COLO668 (cell line): ENCODE results near the gene CYBA.
A peak's percentile ranks its signal among the peaks of the same experiment; 100 is the strongest.

Source experiments
- DNase-seq: peaks from one replicate; lab custom pipeline; 2025; ENCODE audit not compliant: unreplicated experiment; lab: John Stamatoyannopoulos, UW

Gene CYBA

DNA sequence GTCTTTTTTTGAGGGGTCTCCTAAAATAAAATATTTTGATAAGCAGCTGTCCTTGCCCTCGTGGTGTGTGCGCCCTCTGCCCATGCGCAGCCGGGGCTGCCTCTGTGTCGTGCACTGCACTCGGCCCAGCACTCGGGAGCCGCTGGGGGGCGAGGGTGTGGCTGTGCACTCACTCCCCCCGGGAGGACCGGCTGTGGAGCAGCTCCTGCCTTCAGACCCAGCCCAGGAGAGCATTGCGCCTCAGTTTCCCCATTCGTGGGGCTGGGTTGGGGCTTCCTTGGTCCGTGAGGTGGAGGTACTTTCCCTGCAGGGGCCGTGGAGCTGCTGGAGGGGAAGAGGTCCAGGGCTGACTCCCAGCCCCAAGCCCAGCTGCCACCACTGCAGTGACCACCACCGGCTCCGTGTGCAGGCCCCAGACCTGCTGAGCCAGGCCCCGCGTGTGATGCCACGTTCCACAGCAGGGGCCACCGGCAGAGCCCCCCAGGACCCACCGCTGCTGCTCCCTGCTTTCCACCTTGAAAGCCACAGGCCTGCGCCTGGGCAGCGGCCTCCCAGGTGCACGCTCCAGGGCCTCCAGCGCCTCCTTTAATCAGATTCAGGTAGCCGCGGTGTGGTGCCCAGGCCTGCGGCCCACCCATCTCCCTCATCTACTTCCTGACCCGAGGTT lies 18.8 kb downstream of the CYBA start:
- no peak for DNase-seq

DNA sequence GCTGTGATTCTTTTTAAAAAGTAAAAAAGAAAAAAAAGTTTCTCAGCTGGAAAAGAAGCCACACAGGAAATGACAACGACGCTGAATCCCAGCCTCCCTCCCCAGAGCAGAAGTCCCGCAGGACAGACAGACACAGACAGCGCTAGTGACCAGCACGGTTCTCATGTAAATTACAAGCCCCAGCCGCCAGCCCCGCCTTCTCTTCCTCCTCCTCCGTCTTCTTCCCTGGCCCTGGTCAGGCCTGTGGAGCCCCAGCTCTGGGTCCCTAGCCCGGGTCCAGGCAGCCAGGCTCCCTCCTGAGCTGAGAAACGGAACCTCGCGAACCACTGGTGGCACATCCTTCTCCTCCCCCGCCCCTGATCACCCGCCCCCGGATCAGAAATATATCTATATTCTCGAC lies 19.5 kb downstream of the CYBA start:
- DNase-seq = no peak

DNA sequence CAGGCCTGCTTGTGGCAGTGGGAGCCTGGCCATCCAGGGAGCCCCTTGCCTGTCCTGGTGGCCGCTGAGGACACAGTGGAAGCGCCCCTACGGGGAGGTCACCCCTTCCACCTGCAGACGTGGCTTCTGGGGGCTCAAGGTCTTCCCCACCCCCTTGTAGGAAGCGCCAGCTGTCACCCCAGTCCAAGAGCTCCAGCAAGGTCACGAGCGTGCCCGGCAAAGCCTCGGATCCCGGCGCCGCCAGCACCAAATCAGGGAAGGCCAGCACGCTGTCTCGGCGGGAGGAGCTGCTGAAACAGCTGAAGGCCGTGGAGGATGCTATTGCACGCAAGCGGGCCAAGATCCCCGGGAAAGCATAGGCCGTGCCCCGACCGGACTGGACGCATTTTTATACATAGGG lies 19.9 kb downstream of the CYBA start:
- no peak for DNase-seq

DNA sequence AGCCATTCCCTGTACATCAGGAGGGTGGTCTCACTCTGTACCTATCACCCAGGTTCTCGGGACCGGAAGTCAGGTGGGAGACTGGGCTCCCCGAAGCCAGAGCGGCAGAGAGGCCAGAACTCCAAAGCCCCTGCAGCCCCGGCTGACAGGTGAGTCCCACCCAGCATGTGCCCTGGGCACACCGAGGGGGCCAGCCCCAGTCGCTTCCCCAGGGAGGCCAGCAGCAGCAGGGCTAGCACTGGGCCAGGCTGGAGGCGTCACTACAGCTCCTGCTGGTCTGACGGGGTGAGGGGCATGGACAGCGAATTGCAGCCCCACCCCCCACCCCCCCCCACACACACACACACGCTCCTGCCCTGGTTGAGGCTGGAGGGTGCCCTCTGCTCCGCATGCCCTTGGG lies 20.4 kb downstream of the CYBA start:
- no peak for DNase-seq

DNA sequence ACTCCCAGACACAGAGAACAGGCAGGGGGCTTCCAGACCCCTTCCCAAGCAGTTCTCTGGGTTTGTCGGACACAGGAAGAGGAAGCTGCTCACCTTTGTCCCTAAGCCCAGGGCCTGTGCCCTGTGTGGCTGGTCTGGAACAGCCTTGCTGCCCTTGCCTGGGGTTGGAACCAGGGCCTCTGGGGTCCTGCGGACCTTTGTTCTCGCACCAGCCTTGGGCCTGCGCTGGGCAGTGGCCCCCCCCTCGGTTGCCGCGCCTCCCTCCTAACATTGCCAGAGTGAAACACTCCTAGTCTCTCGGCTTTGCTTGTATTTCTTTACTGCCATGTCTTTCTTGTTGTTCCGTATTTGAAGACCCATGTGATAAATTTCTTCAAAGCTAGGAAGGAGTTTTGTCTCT lies 21.0 kb downstream of the CYBA start:
- DNase-seq = no peak

DNA sequence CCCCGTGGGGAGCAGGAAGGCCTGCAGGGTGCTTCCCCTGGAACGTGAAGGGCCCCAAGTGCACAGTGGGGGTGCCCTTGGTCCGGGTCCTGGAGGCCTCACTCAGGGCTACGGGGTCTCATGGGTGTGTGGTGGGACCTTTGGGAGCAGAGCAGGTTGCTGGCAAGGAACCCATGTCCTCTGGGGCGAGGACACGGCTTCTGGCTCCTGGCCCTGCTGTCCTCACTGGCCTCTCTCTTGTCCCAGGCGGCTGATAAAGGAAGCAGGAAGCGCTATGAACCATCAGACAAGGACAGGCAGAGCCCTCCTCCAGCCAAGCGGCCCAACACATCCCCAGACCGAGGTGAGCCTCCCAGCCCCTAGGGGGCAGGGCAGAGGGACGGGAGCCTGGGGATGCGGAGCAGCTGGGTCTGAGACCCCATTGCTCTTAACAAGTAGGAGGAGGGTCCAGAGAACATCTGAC lies 22.3 kb downstream of the CYBA start:
- DNase-seq = peak; percentile 37

DNA sequence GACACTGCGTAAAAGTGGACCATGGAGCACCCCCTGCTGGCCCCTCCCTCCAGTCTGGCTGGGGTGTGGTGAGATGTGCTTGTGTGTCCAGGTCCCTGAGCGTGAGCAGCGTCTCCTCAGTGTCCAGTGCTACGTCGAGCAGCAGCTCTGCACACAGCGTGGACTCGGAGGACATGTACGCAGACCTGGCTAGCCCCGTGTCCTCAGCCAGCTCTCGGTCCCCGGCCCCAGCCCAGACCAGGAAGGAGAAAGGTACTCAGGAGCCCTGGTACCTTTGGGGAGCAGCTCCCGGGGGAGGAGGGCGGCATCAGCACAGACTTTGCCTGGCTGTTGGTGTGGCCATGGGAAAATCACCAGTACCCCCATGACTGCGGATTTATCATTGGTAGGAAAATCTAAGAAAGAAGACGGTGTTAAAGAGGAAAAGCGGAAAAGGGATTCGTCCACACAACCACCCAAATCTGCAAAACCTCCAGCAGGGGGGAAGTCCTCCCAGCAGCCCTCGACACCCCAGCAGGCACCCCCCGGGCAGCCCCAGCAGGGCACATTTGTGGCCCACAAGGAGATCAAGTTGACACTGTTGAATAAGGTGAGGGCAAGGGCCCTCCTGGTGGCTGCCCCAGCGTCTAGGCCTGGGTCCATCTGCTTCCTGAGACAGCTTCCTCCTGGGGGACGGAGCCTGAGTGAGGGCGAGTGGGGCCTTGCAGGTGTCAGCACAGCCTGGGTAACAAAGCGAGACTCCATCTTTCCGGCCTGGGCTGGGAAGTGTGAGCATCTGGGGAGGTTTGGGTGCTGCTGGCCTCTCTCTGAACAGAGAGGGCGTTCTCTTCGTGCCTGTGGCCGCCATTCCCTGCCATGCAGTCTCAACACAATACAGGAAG lies 23.1 kb downstream of the CYBA start:
- DNase-seq = no peak

DNA sequence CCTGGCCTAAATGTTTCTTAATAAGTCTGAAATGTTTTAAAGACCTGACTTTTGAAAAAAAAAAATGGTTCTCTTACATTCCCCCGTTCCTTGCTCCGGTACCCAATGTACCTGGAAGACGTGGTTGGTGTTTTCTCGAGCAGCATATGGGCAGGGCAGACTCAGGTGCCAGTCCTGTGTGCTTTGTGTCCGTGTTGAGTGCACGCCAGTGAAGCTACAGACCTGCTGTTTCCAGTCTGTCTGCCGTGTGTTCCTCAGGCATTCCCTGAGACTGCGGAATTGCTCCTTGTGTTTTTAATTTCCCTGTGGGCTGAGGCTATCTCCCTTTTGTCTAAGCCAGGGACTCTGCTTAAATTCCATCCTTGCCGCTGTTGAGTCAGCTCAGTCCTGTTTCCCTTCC lies 24.2 kb downstream of the CYBA start:
- no peak for DNase-seq

DNA sequence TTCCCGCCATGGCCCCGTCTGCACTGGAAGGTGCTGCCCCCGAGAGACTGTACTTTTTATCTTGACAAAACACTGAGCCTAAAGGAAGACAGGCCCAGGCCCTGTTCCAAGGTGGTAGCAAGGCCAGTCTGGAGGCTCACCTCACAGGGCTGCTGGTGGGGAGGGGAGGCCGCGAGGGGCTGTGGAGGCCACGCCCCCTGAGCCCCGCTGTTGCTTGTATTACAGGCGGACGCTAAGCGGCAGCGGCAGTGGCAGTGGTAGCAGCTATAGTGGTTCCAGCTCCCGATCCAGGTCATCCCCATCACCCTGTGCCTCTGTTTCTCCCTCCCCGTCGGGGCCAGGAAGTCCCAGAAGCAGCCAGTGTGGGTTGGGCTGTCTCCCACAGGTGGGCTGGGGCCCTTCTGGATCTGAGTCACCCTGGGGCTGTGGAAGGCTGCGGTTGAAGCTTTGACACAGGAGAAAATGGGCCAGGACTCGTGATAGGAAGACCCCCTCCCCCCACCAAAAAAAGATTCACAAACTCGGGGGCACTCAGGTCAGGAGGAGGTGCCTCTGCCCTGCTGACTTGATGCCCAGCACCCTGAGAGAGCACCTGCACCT lies 25.8 kb downstream of the CYBA start:
- DNase-seq = peak; percentile 60

DNA sequence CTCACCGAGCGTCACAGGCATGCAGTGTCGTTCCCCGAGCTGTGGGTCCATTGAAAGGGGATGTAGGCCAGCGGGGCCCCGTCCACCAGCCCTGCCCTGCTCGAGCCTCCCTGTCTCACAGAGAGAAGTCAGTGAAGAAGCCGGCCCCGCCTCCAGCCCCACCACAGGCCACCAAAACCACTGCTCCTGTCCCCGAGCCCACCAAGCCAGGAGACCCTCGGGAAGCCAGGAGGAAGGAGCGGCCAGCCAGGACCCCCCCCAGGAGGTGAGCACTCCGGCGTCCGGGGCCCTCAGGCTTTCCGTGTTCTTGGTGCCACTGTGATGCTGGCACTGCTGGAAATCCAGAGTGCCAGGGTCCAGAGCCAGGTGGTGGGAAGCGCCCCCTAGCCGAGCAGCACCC lies 26.4 kb downstream of the CYBA start:
- DNase-seq = no peak

DNA sequence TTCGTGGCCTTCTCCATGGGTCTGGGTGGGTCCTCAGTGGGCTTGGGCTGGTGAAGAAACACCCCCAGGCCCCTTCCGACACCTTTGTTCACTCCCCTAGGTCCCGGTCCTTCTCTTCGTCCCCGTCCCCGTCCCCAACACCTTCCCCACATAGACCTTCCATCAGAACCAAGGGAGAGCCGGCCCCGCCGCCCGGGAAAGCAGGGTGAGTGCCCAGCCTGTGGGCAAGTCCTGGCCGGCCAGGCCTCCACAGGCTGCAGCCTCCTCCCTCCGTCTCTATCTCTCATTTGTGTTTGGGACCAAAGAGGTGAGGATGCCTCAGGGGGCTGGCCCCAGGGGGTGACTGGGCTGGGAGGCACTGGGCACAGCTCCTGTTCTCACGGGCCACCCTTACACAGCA lies 27.0 kb downstream of the CYBA start:
- DNase-seq = no peak

DNA sequence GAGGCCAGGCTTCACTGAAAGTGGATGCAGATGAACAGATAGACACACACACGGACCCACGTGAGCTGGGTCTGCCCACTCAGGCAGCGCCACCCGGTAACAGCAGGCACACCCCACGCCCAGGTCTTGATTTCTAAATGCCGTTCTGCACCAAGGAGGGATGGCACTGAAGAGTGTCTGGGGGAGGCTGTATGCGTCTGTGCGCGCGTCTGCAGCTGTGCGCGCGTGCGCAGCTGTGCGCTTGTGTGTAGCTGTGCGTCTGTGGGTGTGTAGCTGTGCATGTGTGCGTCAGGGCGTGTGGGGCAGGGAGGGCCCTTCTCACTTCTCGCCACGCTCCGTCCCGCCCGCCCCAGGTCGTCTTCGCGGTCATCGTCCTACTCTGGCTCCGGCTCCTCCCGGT lies 28.0 kb downstream of the CYBA start:
- no peak for DNase-seq

DNA sequence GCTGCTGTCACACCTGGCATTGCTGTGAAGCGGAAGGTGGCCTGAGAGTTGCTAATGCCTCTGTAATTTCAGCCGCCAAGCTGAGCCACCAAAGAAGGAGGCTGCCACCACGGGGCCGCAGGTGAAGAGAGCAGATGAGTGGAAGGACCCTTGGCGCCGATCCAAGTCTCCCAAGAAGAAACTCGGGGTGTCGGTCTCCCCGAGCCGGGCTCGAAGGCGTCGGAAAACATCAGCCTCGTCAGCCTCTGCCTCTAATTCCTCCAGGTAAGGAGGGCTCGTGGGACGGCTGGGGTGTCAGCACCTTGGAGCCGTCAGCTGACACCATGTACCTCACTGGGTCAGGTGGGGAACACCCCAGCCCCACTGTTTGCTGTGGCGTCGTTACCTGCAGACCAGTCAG lies 28.7 kb downstream of the CYBA start:
- no peak for DNase-seq

DNA sequence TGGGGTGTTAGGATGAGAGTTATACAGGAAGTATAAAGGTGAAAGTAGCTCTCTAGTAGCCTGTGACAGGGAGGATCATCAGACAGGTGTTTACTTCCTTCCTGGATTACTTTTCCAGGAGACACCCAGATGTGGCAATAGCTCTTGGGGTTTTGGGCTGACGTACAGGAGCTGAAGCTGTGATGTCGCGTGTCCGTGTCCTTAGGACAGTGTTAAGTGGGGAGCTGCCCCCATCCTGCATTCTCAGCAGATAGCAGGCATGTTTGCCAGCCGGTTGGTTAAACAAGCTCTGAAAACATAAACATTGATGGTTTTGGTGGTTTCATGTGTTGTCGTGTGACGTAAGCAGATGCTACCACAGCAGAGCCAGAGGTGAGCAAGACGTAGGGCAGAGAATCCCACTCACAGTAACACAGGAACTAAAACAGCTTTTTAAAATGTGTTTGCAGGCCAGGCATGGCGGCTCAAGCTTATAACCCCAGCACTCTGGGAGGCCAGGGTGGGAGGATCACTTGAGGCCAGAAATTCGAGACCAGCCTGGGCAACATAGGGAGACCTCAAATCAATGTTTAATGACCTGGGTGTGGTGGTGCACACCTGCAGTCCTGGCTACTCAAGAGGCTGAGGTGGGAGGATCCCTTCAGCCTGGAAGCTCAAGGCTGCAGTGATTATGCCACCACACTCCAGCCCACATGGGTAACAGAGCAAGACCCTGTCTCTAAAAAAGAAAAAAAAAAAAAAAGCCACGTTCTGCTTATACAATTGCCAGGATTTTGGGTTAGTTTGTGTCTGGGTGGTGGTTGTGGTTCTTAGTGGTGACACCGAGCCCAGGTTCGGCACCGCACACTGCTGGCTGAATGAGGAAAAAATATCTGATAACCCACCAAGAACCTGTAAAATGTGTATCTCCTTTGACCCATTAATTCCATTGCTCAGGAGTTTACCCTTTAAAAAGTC lies 30.7 kb downstream of the CYBA start:
- DNase-seq = no peak

DNA sequence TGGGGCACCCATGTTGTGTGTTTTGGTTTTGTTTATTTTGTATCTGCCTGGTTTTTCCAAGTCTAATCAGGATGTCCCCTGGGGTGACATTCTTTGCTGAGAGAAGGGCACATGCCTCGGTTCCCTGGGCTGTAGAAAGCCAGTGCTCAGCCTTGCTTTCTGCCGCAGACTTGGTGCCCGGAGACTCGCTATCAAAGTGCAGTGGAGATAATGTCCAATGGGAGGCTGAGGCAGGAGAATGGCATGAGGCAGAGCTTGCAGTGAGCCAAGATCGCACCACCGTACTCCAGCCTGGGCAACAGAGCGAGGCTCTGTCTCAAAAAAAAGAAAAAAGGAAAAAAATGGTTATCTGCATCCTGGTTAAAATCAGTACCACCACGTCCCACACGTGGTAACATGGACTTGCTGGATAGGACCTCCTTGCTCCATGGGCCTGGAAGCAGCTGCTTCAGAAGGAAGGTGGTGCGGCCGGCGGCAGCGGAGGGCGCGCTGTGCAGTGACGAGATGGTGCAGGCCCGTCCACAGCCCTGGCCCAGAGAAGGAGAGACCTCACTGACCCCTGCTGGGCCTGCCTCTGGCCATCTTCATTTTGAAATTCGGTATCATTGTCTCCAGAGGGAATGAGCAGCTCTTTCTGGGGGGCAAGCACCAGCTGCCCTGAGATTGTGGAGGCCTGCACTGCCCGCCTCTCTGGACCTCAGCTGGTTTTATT lies 31.7 kb downstream of the CYBA start:
- no peak for DNase-seq

DNA sequence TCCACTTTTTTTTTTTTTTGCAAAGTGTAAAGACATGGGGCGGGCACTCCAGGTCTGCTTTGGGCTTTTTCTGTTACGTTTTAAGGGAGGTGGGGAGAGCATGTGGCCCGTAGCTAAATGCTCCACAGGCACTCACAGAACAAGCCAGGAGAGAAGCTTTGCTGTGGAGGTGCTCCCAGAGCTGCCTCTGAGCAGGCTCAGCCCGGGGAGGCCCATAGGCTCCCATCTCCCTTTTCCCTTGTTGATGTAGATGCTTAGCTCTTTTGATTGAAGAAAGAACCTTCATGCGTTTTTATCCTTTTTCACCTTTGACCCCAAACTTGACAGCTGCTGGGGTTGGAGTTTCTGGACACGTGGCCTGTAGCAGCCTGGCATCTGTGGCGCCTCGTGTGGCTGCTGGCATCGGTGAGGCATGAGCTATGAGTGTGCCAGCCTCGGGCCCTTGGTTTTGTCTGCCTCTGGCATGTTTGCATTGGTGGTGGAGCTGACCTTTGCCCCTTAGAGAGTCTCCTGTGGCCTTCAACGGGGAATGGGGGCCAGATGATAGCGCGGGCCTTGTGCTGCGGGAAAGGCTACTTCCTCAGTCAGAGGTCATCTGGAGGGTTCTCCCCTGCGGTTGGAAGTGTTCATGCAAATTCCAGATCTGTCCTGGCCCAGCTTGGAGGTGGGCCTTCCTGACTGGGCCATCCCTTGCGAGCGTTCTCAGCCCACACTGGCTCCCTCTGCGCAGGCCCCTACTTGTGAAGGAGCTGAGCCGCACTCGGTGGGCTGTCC lies 32.5 kb downstream of the CYBA start:
- peak; percentile 33 for DNase-seq

DNA sequence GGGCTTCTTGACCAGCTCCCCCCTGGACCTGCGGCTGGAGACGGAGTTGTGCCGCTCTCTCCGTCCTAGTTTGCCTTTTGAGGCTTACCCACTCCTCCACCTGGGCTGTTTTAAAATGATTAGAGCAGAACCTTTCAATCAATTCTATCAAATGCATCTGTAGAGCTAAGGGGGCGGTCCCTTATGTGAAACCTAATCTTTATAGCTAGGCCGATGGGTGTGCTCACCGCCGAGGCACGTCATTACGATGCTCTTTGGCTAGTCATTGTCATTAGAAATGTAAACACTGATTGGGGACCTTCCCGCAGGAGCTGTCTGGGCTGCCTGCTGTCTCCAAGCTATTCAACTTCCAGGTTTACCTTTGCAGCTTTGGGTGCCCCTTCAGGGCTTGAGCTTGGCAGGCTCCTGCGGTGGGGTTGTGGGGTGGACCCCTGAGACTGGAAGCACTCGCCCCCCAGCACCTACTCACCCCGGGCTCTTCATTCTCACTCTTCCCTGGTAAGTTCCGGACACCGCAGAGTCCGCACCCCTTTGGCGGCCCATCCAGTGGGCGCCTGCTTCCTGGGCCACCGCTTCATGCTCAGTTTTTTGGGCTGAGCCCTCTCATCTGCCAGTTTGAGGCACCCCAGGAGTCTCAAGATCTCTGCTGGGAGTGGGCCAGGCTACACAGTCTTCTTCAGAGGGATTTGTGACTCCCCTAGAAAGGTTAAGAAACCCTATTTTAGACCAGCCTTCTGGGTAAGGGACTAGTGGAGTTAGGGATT lies 33.4 kb downstream of the CYBA start:
- peak; percentile 86 for DNase-seq

DNA sequence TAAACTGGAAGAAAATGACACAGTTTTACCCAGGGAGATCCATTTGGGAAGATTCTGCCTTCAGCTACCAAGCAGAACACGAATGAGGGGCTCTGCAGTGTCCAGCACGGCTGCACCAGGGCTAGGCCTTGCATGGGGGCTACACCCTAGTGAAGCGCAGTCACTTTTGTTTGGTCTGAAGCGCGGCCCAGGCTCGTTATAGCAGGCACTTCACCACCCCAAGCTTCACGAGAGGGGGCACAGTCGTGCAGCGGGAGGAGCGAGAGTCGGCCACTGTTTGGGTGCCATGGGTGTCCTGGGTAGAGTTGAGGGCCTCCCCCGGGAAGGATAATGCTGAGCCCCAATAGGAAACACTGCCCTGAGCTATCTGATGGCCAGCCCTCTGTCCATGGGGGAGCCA lies 34.1 kb downstream of the CYBA start:
- DNase-seq = no peak

DNA sequence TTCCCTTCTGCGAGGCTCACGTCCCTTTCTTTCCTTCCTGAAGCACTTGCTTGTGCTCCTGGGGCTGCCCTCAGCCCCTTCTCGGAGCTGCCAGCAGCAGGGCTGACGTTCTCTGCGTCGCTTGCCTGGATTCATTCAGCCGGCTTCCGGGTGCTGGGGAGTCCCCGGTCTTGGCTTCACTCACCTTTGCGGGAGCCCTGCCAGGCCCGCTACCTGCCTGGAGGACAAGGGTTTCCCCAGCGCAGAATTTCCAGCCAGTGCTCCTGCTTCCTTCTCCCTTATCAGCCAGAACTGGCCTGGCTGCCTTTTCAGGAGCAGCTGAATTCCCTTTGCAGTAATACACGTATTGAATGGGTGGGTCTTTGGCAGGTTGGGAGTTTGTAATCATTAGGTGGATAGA lies 34.5 kb downstream of the CYBA start:
- DNase-seq = peak; percentile 71
